SK-N-SH treated with all-trans-retinoic acid at 6 μM for 48 hours (cell line): ENCODE data around the gene UIMC1.

Experiments used
- RARB ChIP-seq: fragments of 250-450 bp; sonication (Bioruptor Pico); IDR thresholded peaks from 2 replicates; pipeline ENCODE4 v1.8.0; 2021; ENCODE audit warnings: mild to moderate bottlenecking, moderate library complexity
- TOX ChIP-seq: fragments of 250-450 bp; sonication (Bioruptor Pico); IDR thresholded peaks from 2 replicates; pipeline ENCODE4 v1.8.0; 2021; ENCODE audit warnings: mild to moderate bottlenecking, moderate library complexity, borderline replicate concordance

DNA sequence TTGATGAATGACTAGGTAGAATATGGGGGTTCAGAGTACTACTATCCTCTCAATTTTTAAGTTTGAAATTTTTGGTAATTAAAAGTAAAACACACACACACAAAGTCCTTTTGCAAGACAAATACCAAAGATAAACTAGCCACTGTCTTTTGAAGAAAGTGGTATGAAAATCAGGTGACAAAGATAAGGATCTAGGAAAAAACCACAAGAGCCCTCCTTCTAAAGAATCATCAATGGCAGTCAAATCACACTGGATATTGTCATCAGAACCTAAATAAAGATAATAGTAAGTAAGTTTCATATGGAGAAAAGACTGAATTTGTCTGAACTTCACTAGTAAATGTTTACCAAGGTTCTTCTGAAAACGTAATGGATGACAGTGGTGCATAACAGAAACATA, 76.9 kb downstream of the UIMC1 start:
- no peak for TF ChIP-seq TOX (CRISPR knock-in tag)
- TF ChIP-seq RARB (CRISPR knock-in tag): no peak
